ENCODE measurements around the gene TRAF3IP3.

TRAF3IP3 gene

GRCh38 chr1:209827384-209828262 lies 71.8 kb downstream of the TRAF3IP3 start, which contains the start of gene UTP25:
Gene UTP25 (plus strand): TSS chr1:209827972. CDS start chr1:209828064, 92 bp downstream.
- peak; percentile 96 for DNase-seq (ENCODE audit: low spot score)

DNA sequence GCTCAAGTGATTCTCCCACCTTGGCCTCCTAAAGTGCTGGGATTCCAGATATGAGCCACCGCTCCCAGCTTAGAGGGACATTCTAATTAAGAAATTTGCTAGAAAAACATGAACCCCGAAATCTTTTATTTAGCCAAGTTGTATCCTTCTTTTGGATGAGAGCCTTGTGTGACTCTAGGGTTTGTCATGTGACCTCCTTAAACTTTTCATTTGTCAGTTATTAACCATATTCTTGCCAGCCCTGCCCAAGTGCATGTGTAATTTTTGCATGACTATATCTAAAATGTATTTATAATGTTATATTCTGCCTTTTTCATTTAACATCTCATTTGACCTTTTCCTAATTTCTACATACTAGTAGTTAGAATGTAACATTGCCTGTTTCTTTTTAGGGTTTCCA lies 73.9 kb downstream of the TRAF3IP3 start:
- DNase-seq (ENCODE audit: low spot score) = no peak

GRCh38 chr1:209830722-209831121 lies 74.9 kb downstream of the TRAF3IP3 start:
- no peak for DNase-seq (ENCODE audit: low spot score)

DNA sequence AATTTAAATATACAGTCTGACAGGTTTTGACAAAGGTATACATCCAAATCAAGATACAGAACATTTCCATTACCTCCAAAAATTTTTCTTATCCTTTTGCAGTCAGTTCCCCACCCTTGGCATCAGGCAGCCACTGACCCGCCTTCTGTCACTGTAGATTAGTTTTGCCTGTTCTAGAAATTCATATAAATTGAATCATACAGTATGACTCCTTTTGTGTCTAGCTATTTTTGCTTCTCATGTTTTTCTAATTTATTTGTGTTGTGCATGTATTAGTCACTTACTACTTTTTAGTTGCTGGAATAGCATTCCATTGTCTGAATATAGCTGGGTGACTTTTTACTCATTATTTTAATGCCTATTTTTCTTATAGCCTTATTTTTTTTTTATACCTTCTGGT lies 75.8 kb downstream of the TRAF3IP3 start:
- DNase-seq (ENCODE audit: low spot score) = no peak

All from SW480 (cell line).